IMR-90 (cell line): ENCODE data around the gene RARRES2. TPM values are rescaled to one million over a fixed set of nuclear protein-coding genes. Genes with fewer than 3 reads are reported as not detected.

Source experiments
- ATAC-seq: fragments of 200-7000 bp; cut with Tn5 transposase; 2 replicates; pipeline ENCODE4 v1.9.1; 2020; ENCODE audit warnings: low read depth, mild to moderate bottlenecking, moderate library complexity
- BruUV-seq: library from RNA; stranded (reverse); fragments of 400-500 nt; replicated peaks from 2 replicates; lab custom pipeline; 2021; lab: Mats Ljungman, UMichigan
- CTCF ChIA-PET: fragments of 300-600 bp; formaldehyde crosslinking; extraction: SDS; loops from one replicate; lab custom pipeline; 2021; ENCODE audit warnings: antibody characterized with exemption; lab: Yijun Ruan, JAX
- POLR2A ChIA-PET: fragments of 300-600 bp; sonication (Branson Sonifier 250); formaldehyde crosslinking; loops from one replicate; lab custom pipeline; 2022; ENCODE audit warnings: antibody characterized with exemption; ENCODE audit not compliant: unreplicated experiment; lab: Charles Lee
- DNase-seq: peaks from one replicate; pipeline ENCODE4 v3.0.0; 2013
- H2AFZ ChIP-seq: replicated peaks from 2 replicates; pipeline ENCODE3; 2013; ENCODE audit warnings: low read length, mild to moderate bottlenecking; ENCODE audit not compliant: poor library complexity
- H2AK5ac ChIP-seq: 2 replicates; pipeline ENCODE4 v1.6.1; 2013; ENCODE audit warnings: low read depth, low read length, inconsistent platforms
- H2AK9ac ChIP-seq: replicated peaks from 2 replicates; pipeline ENCODE3; 2013; ENCODE audit warnings: mild to moderate bottlenecking, low read depth, low read length, moderate library complexity; ENCODE audit not compliant: poor library complexity
- H2BK120ac ChIP-seq: 2 replicates; pipeline ENCODE4 v1.6.1; 2013; ENCODE audit warnings: low read depth, low read length, inconsistent platforms
- H2BK15ac ChIP-seq: 3 replicates; pipeline ENCODE4 v1.6.1; 2013; ENCODE audit warnings: low read depth, low read length, inconsistent platforms
- H2BK20ac ChIP-seq: 2 replicates; pipeline ENCODE4 v1.6.1; 2013; ENCODE audit warnings: low read depth, mild to moderate bottlenecking, inconsistent platforms, low read length, moderate library complexity
- H2BK5ac ChIP-seq: 2 replicates; pipeline ENCODE4 v1.6.1; 2013; ENCODE audit warnings: mild to moderate bottlenecking, low read depth, low read length, inconsistent platforms; ENCODE audit not compliant: poor library complexity, severe bottlenecking
- H3K14ac ChIP-seq: replicated peaks from 2 replicates; pipeline ENCODE4 v1.6.1; 2013; ENCODE audit warnings: low read depth, low read length, inconsistent platforms
- H3K18ac ChIP-seq: 2 replicates; pipeline ENCODE4 v1.6.1; 2013; ENCODE audit warnings: low read depth, low read length, control low read depth
- H3K23ac ChIP-seq: 2 replicates; pipeline ENCODE4 v1.6.1; 2013; ENCODE audit warnings: low read depth, low read length, inconsistent platforms
- H3K27ac ChIP-seq: 2 replicates; pipeline ENCODE4 v1.5.1; 2013; ENCODE audit warnings: mild to moderate bottlenecking, control low read depth, low read length; ENCODE audit not compliant: insufficient read depth
- H3K27me3 ChIP-seq: 2 replicates; pipeline ENCODE4 v1.6.1; 2013; ENCODE audit warnings: low read length; ENCODE audit not compliant: control insufficient read depth, insufficient read depth
- H3K36me3 ChIP-seq: 2 replicates; pipeline ENCODE4 v1.6.1; 2013; ENCODE audit warnings: low read length, mixed read lengths; ENCODE audit not compliant: control insufficient read depth, insufficient read depth
- H3K4ac ChIP-seq: 2 replicates; pipeline ENCODE4 v1.6.1; 2013; ENCODE audit warnings: low read depth, low read length, inconsistent platforms
- H3K4me1 ChIP-seq: 2 replicates; pipeline ENCODE4 v1.6.1; 2013; ENCODE audit warnings: low read length, mixed read lengths; ENCODE audit not compliant: control insufficient read depth, insufficient read depth
- H3K4me2 ChIP-seq: 2 replicates; pipeline ENCODE4 v1.6.1; 2013; ENCODE audit warnings: low read depth, mild to moderate bottlenecking, control low read depth, low read length, moderate library complexity
- H3K4me3 ChIP-seq: 2 replicates; pipeline ENCODE4 v1.5.1; 2013; ENCODE audit warnings: low read depth, mild to moderate bottlenecking, control low read depth, low read length, moderate library complexity; ENCODE audit not compliant: insufficient read depth
- H3K56ac ChIP-seq: 2 replicates; pipeline ENCODE4 v1.6.1; 2013; ENCODE audit warnings: low read length, inconsistent platforms; ENCODE audit not compliant: insufficient read depth; ENCODE audit errors: extremely low read depth
- H3K79me1 ChIP-seq, 2 experiments: 2 replicates each; pipeline ENCODE4 v1.6.1; 2013; ENCODE audit warnings: low read length in 2 of 2, inconsistent platforms in 1 of 2, low read depth in 1 of 2
- H3K9ac ChIP-seq: 2 replicates; pipeline ENCODE4 v1.6.1; 2013; ENCODE audit warnings: low read depth, low read length, control low read depth
- H3K9me1 ChIP-seq: 2 replicates; pipeline ENCODE4 v1.6.1; 2013; ENCODE audit warnings: low read length, inconsistent platforms; ENCODE audit not compliant: insufficient read depth
- H3K9me3 ChIP-seq: 2 replicates; pipeline ENCODE4 v1.6.1; 2013; ENCODE audit warnings: low read length; ENCODE audit not compliant: control insufficient read depth, insufficient read depth
- H4K20me1 ChIP-seq: 2 replicates; pipeline ENCODE4 v1.6.1; 2013; ENCODE audit warnings: low read length, inconsistent platforms; ENCODE audit not compliant: insufficient read depth
- H4K5ac ChIP-seq: 2 replicates; pipeline ENCODE4 v1.6.1; 2013; ENCODE audit warnings: mild to moderate bottlenecking, low read depth, low read length, control low read depth
- H4K8ac ChIP-seq, 2 experiments: 2 replicates each; pipeline ENCODE4 v1.6.1; 2013; ENCODE audit warnings: low read depth in 2 of 2, low read length in 2 of 2, control low read depth in 1 of 2, inconsistent platforms in 1 of 2
- H4K91ac ChIP-seq: 2 replicates; pipeline ENCODE4 v1.6.1; 2013; ENCODE audit warnings: low read depth, low read length, inconsistent platforms; ENCODE audit not compliant: insufficient read depth
- BHLHE40 ChIP-seq: fragments of 150-350 bp; IDR thresholded peaks from 2 replicates; pipeline ENCODE4 v1.6.1; 2016; ENCODE audit warnings: mild to moderate bottlenecking, low read depth, low read length
- RAD21 ChIP-seq: IDR thresholded peaks from 2 replicates; pipeline ENCODE4 v1.6.1; 2012; ENCODE audit warnings: low read length, improper control_type of control experiment
- SMC3 ChIP-seq: fragments of 150-350 bp; IDR thresholded peaks from 2 replicates; pipeline ENCODE4 v1.6.1; 2016; ENCODE audit warnings: low read depth, mild to moderate bottlenecking, antibody characterized with exemption, low read length, moderate library complexity
- WGBS, 2 experiments: methylation state at CpG; one replicate each; pipeline versions ENCODE4 v1.1.5 to v1.1.7; 2013; ENCODE audit warnings: missing lambda C conversion rate in 2 of 2; ENCODE audit not compliant: insufficient read length in 1 of 2; ENCODE audit errors: extremely low coverage in 2 of 2; 5-methylcytosine and 5-hydroxymethylcytosine counted together
- dilution Hi-C: fragments of 300-500 bp; cut with HindIII; formaldehyde crosslinking; loops from one replicate; pipeline ENCODE4 v1.14.3; 2018; ENCODE audit warnings: low sequenced_read_pairs; ENCODE audit not compliant: unreplicated experiment
- in situ Hi-C: fragments of 300-500 bp; cut with MboI; formaldehyde crosslinking; loops from 3 replicates; pipeline ENCODE4 v1.14.3; 2019; ENCODE audit warnings: low sequenced_read_pairs, inconsistent platforms, mixed read lengths
- intact Hi-C: fragments of 100-400 bp; cut with micrococcal nuclease; formaldehyde crosslinking; loops from 2 replicates; pipeline ENCODE4 v1.10.0; 2022
- polyA plus RNA-seq, 3 experiments: library from polyadenylated mRNA; depleted of rRNA; stranded (reverse); fragments of >200 nt; gene quantifications; 2 replicates each; pipeline ENCODE4 v1.2.3, GENCODE V29; 2012; ENCODE audit warnings: low replicate concordance in 1 of 3
- total RNA-seq: library from RNA; depleted of rRNA; stranded (reverse); fragments of >200 nt; gene quantifications from 2 replicates; pipeline ENCODE4 v1.2.3, GENCODE V29; 2012

The RARRES2 gene
- total and polyA plus RNA-seq, 2 of the 4 experiments (the other 2 are of a cell fraction): 1.6 TPM; not detected in 1

DNA sequence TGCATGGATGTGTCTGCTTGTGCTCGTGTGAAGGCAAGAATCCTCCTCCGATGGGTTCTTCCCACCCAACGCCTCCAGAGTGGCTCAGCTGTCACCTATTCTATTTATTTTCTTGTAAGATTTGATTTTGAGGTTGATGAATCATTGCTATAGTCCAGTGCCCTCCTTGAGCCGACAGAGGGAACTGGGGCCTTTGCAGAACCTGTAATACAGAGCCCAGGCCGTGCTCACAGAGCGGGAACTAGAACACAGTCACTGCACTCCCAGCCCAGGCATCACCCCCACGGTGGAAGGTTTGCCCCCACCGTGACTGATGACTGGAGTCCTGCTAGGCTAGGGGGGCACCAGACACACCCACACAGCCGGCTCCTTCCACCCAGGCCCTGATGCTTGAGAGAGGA, 2.0 kb downstream of the RARRES2 start:
- no TSS peak for BruUV-seq
- Histone ChIP-seq H3K79me1 (no peaks in the 10 kb centered on the region), H3K18ac (peak overlapping the region; percentile 42), H2AK9ac (peak overlapping the region; percentile 5), H3K56ac (no peak overlapping the region), H4K91ac (peak overlapping the region; percentile 1; the same call in 1 of the 2 replicates), H3K4ac (peak overlapping the region; percentile 46; the same call in 1 of the 2 replicates), H3K9ac (no peak overlapping the region), H4K8ac (no peak overlapping the region), H2BK5ac (no peak overlapping the region), H2BK15ac (no peak overlapping the region), H3K27me3 (peaks cover 21% of the 10 kb centered on the region), H3K4me1 (peaks cover 32% of the 10 kb centered on the region), H3K27ac (peak overlapping the region; percentile 15; the same call in 1 of the 2 replicates), H3K4me3 (no peak overlapping the region; the same call in 1 of the 2 replicates), H2AFZ (no peak overlapping the region), H4K5ac (peak overlapping the region; percentile 2; the same call in 1 of the 2 replicates), H3K14ac (no peak overlapping the region), H3K9me3 (peaks cover 10% of the 10 kb centered on the region), H2AK5ac (0 out of 2 replicates have a peak overlapping the region, but pooled peaks have one; percentile 8), H3K36me3 (no peaks in the 10 kb centered on the region), H4K20me1 (0 out of 2 replicates have a peak, but pooled peaks cover 3% of the 10 kb centered on the region), H2BK120ac (peak overlapping the region; percentile 24; the same call in 1 of the 2 replicates), H3K9me1 (peaks cover 11% of the 10 kb centered on the region; the same call in 1 of the 2 replicates), H2BK20ac (peak overlapping the region; percentile 31), H3K23ac (no peak overlapping the region), H3K4me2 (peak overlapping the region; percentile 68; the same call in 1 of the 2 replicates)
- no peak for ATAC-seq
- CTCF ChIA-PET: interaction anchor here (0.6 to 0.9 kb wide), 2 partner anchors 16 to 38 kb away, joined by 4 read pairs; no protein-coding TSS in a partner anchor
- dilution Hi-C loops: no loop called here
- no peak for DNase-seq
- POLR2A ChIA-PET: no interaction called here
- intact Hi-C loops: no loop called here
- TF ChIP-seq RAD21: no peak
- no peak for TF ChIP-seq SMC3
- TF ChIP-seq BHLHE40: 0 out of 2 replicates have a peak, but pooled peaks have one; percentile 27
- in situ Hi-C loops: no loop called here
- WGBS, 2 experiments: 33% methylated on average over 1 of the region's 9 CpGs; no CpG with 5 or more reads in 1 of the 2 experiments
